Activated effector memory CD4-positive, alpha-beta T cell treated with anti-CD3 and anti-CD28 coated beads, Interleukin-2, amount 50 U/mL, for 16 hours (primary cell): ENCODE results near the gene POLR1D.
"Not testable (repeated sequence)": the region's sequence is repeated elsewhere in the genome, so short reads cannot be mapped to it uniquely, and the experiment has no call there.

ENCODE experiments used
- DNase-seq: peaks from one replicate; pipeline ENCODE4 v3.0.0-alpha.2; 2020

The POLR1D gene

GRCh38 chr13:27619093-27619727 is 2.5 kb upstream of the POLR1D start:
- DNase-seq = no peak

GRCh38 chr13:27619728-27620376 is 1.8 kb upstream of the POLR1D start:
- no peak for DNase-seq

DNA sequence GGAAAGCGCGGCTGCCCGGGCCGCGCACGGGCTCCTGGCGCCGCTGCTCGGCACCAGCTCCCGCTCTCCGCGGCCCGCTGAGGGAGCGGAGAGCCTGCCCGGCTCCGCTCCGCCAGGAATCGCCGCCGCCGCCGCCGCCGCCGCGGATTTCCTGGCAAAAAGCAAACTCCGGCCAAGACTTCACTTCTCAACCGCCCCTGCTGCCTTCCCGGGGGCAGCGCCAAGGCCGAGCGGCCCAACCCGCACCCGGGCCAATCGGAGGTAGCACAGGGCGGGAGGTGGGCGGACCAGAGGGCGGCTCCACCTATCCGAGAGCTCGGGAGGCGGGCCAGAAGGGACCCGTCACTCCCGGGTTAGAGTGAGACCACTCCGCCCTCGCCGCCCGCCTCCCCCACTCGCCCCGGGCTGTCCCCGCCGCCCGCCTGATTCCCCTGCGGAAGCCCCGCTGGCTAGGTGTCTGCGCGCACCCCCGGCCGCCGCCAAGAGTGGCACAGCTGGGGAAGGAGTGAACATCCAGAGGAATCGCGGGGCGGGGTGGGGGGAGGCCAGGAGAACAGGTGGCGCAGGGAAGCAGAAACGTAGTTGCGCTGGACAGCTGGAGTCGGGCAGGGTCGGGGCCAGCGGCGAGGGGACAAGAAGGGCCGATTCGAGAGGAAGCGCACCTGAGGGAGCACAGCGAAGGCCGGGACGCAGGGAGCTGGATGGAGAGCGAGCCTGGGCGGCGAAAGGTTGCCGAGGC is 1.1 kb upstream of the POLR1D start, which contains the start of gene LNX2:
TSS of gene LNX2 (minus strand) at position 153 of the 739 bp plus-strand sequence. CDS start 38,826 bp downstream, outside the sequence.
- DNase-seq = peak; percentile 99

DNA sequence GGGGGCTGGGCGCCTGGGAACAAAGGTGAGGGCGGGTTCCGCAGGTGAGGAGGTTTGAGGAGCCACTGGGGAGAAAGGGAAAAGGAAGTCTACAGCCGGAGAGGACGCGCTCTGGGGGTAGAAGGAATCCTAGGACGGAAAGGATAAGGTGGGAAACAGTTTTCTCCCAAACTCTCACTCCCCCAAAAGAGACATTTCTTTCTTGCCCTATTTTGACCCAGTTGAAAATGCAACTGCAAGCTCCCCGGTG is 651 bp upstream of the POLR1D start:
- no peak for DNase-seq

GRCh38 chr13:27622102-27622820 is 569 bp downstream of the POLR1D start:
- no peak for DNase-seq

- DNase-seq = no peak
Measured at GRCh38 chr13:27622881-27623280, 1.2 kb downstream of the POLR1D start.

GRCh38 chr13:27624071-27624470 is 2.4 kb downstream of the POLR1D start:
- no peak for DNase-seq

GRCh38 chr13:27625839-27626238 is 4.1 kb downstream of the POLR1D start:
- no peak for DNase-seq

DNA sequence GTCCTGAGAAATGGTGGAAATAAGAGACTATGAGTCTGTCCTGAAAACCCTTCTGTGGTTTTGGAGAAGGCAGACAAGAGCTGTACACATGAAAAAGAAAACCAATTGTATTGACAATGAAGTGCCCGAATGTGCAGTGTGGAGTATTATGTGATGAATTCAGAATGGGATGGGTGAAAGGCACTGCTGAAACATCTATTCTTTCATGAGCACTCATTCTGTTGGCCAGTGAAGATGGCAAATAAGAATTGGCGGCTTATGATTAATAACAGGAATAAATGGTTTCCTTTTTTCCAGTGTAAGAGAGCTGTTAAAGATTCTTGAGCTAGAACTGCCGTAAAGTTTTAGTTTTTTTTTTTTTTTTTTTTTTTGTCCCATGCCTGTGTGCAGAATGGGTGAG is 5.7 kb downstream of the POLR1D start:
- no peak for DNase-seq

DNA sequence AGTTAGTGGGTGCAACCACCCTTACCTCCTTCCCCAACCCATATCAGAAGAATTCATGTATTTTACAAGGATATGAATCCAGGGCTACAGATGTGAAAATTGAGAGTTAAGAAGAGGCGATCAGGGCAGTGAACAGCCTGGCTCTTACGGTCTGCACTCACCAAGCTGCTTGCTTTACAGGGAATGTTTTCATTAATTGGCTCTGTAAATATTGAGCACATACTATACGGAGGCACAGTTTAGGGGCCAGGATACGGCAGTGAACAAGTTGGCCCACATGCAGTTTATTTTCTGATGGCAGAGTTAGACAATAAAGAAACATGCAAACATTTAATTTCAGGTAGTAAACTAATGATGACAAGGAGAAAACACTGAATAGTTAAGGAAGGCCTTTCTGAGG is 6.4 kb downstream of the POLR1D start:
- DNase-seq = no peak

DNA sequence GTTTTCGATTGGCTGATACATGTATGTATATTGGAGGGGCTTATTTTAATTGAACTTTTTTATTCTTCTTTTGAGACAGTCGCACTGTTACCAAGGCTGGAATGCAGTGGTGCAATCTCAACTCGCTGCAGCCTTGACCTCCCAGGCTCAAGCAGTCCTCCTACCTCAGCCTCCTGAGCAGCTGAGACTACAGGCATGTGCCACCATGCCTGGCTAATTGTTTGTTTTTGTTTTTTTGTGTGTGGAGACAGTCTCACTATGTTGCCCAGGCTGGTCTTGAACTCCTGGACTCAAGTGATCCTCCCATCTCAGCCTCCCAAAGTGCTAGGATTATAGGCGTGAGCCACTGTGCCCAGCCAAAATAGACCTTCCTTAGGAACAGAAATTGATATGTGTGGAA is 7.1 kb downstream of the POLR1D start:
- DNase-seq = not testable (repeated sequence)

DNA sequence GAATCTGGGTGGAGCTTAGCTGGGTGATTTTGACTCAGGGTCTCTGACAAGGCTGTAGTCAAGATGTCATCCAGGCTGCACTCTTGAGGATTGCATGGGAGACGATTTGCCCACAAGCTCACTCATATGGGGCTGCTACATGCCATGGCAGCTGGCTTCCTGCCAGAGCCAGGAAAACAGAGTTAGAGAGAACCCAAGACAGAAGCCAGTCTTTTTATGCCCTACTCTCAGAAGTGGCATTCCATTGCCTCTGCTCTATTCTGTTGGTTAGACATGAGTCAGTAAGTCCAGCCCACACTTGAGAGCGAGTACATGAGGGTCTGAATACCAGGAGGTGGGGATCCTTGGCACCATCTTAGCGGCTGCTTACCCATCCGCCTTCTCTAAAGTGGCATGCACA is 9.5 kb downstream of the POLR1D start:
- DNase-seq = no peak

GRCh38 chr13:27631665-27632064 is 10.0 kb downstream of the POLR1D start:
- DNase-seq = no peak

DNA sequence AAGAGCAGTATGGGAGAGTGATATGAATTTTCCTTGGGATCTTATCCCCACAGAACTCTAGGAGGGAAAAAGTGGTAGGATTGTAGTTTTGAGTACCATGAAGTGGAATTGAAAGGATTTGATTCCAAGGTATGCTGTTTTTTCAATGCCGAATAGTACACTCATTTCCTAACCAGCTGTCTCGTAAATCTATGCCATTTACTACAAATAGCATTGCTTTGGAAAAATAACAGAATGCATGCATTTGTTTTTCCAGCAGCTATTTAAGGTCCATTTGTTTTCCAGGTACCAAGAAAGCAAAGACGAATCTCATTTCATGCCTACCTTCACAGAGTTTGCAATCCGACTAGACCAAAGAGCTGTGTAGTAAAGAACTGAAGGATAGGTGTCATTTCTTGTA is 10.5 kb downstream of the POLR1D start:
- DNase-seq = no peak

GRCh38 chr13:27632648-27633047 is 11.0 kb downstream of the POLR1D start:
- DNase-seq = no peak

GRCh38 chr13:27634231-27634630 is 12.5 kb downstream of the POLR1D start:
- no peak for DNase-seq

DNA sequence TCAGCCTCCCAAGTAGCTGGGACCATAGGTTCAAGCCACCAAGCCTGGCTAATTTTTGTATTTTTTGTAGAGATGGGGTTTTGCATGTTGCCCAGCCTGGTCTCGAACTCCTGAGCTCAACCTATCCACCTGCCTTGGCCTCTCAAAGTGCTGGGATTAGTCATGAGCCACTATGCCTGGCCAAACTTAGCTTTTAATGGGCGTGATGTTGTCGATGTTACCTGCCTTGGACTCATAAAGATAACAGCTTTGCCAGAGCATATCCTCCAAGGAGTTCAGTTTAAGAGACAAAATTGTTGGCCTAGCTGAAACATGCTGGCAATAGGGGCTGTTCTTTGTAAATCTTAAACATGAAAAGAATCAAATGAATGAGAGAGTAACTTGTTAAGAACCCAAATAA is 13.1 kb downstream of the POLR1D start:
- no peak for DNase-seq

DNA sequence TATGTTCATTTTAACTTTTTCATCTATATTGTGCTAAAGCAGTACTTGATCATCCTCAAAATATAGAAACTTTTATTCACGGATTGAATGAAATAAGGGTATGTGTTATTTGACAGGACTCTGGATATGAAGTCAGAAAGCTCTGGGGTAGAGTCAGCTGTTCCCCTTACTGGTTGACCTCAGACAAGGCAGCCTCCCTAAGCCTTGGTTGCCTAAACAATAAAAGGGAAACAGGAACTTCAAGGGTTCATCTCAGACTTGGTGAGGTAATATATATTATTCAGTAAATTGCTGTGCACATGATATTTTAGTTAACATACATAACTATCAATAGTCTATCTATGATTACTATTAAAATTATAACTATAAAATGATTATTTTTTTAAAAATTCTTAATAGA is 13.6 kb downstream of the POLR1D start:
- no peak for DNase-seq

DNA sequence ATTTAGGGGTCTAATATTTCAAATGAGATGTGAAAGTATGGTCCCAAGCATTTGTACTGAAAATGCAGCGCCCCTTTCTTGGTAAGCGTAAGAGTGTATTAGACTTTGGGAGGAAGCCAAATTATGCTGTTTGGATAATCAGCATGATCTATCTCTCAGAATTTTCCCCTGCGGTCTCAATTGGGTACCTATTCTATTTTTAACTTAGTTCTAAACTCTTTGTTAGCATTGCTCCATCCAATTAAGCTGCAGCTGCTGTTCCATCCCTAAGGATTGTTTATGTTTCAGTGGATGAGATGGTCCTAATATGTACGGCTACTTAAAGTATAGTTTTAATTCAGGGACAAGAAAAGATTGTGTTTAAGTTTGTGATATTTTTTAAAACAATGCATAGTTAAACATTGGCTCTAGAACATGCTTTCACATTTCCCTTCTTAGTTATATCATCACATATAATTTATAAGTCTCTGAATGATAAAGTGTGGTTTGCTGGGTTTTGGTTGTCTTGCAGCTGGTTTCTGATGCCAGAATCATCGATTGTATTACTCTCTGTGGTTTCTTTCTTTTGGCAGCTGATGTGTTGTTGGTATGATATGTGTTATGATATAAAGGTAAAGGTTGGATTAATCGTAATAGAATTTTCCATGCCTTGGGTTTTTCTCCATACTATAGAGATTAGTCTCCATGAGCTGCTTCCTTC is 15.0 kb downstream of the POLR1D start:
- no peak for DNase-seq

GRCh38 chr13:27637289-27637626 is 15.6 kb downstream of the POLR1D start:
- no peak for DNase-seq

GRCh38 chr13:27638001-27638400 is 16.3 kb downstream of the POLR1D start:
- no peak for DNase-seq

DNA sequence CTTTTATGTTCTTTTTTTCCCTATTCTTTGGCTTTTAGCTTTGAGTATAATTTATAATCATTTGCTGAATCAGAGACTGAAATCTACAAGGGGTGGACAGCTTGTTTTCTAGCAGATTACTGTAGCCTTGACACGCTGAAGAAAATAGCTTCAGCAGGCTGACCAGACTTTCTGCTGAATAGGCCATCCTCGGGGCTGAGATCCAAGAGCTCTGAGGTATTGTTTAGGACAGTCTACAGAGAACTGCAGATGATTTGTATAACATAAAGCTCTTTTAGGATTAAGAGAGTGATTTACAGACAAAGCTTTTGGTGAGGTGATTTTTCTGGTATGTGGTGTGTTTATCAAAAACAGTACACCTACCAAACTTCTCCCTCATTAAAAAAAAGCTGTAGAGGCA is 16.8 kb downstream of the POLR1D start:
- DNase-seq = no peak

GRCh38 chr13:27639186-27639585 is 17.5 kb downstream of the POLR1D start:
- no peak for DNase-seq
